Cardiac muscle cell (in vitro differentiated cells and primary cell): ENCODE measurements around the gene DHCR24. TPM values are rescaled to one million over a fixed set of nuclear protein-coding genes. Genes with fewer than 3 reads are reported as not detected.
"Not testable (repeated sequence)": the region's sequence is repeated elsewhere in the genome, so short reads cannot be mapped to it uniquely, and the experiment has no call there.

Source experiments
- DNase-seq, 2 donors: peaks; one replicate each; pipeline versions ENCODE4 v3.0.0 to v3.0.0-alpha.2; 2010 to 2017; ENCODE audit warnings: low read depth in 1 of 2, low spot score in 1 of 2
- H3K27ac ChIP-seq: fragments of 200-600 bp; sonication (generic); 2 replicates; pipeline ENCODE4 v1.5.1; 2016
- H3K27me3 ChIP-seq: fragments of 200-600 bp; sonication (generic); 2 replicates; pipeline ENCODE4 v1.6.0; 2016; ENCODE audit warnings: control low read depth
- H3K36me3 ChIP-seq: fragments of 200-600 bp; sonication (generic); 2 replicates; pipeline ENCODE4 v1.5.1; 2016; ENCODE audit warnings: control low read depth
- H3K4me1 ChIP-seq: fragments of 200-600 bp; sonication (generic); 2 replicates; pipeline ENCODE4 v1.8.1; 2017; ENCODE audit warnings: low read depth, mild to moderate bottlenecking, mixed run types
- H3K4me3 ChIP-seq: fragments of 200-600 bp; sonication (generic); 2 replicates; pipeline ENCODE4 v1.5.1; 2016; ENCODE audit warnings: mild to moderate bottlenecking
- H3K9me3 ChIP-seq: fragments of 200-600 bp; sonication (generic); 2 replicates; pipeline ENCODE4 v1.5.1; 2017; ENCODE audit warnings: low read depth, mild to moderate bottlenecking, control low read depth
- polyA plus RNA-seq: library from polyadenylated mRNA; unstranded; fragments of >200 nt; fragmentation: Nextera tagmentation; extraction: Ambion mirVana; gene quantifications from 2 replicates; pipeline ENCODE4 v1.2.1, GENCODE V29; 2016
- total RNA-seq: library from RNA; depleted of rRNA; stranded (reverse); fragments of >200 nt; gene quantifications from 2 replicates; pipeline ENCODE4 v1.2.3, GENCODE V29; 2016
- TF ChIP-seq, protein P1 (sequence below): IDR thresholded peaks from 2 replicates; pipeline ENCODE4 v1.5.1; 2012; ENCODE audit warnings: low read depth, mild to moderate bottlenecking, low read length

Gene DHCR24, protein sequence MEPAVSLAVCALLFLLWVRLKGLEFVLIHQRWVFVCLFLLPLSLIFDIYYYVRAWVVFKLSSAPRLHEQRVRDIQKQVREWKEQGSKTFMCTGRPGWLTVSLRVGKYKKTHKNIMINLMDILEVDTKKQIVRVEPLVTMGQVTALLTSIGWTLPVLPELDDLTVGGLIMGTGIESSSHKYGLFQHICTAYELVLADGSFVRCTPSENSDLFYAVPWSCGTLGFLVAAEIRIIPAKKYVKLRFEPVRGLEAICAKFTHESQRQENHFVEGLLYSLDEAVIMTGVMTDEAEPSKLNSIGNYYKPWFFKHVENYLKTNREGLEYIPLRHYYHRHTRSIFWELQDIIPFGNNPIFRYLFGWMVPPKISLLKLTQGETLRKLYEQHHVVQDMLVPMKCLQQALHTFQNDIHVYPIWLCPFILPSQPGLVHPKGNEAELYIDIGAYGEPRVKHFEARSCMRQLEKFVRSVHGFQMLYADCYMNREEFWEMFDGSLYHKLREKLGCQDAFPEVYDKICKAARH
- total RNA-seq, result 144 and 317 TPM in 2 replicates
- polyA plus RNA-seq, result 59.8 and 181 TPM in 2 replicates

DNA sequence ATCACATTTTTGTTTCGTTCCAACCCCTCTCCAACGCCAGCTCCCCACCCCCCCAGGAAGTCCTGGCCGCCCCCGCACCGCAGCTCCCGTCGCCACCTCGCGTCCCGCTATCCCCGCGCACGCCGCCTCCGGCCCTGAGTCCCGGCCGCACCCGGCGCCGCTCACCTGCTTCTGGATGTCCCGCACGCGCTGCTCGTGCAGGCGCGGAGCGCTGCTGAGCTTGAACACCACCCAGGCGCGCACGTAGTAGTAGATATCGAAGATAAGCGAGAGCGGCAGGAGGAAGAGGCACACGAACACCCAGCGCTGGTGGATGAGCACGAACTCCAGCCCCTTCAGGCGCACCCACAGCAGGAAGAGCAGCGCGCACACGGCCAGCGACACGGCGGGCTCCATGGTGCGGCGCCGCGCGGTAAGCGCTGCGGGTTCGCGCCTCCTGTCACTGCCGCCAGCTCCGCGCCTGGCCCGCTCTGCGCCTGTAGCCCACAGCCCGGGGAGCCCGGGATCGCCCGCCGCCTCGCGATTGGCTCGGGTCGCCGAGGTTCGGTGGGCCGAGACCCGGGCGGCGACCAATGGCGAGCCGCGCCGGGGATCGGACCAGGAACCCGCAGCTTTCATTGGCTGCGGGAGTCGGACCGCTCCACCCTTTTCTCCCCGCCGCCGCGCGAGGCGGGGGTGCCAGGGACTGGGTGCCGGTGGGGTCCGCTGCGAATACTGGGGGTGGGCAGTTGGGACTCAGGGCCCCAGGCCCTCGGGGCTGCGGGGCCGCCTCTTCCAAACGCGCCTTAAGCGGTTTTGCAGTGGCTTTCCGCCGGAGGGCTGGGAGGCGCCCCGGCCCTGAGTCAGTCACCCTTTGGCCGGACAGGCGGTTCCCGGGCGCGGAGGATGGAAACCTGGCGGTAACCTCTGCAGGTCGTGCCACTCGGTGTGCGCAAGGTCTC lies at the start of gene DHCR24:
TSS of gene DHCR24 (minus strand) at position 472 of the 941 bp plus-strand sequence. CDS start at position 396, 76 bp downstream.
- TF ChIP-seq, protein P1, sequence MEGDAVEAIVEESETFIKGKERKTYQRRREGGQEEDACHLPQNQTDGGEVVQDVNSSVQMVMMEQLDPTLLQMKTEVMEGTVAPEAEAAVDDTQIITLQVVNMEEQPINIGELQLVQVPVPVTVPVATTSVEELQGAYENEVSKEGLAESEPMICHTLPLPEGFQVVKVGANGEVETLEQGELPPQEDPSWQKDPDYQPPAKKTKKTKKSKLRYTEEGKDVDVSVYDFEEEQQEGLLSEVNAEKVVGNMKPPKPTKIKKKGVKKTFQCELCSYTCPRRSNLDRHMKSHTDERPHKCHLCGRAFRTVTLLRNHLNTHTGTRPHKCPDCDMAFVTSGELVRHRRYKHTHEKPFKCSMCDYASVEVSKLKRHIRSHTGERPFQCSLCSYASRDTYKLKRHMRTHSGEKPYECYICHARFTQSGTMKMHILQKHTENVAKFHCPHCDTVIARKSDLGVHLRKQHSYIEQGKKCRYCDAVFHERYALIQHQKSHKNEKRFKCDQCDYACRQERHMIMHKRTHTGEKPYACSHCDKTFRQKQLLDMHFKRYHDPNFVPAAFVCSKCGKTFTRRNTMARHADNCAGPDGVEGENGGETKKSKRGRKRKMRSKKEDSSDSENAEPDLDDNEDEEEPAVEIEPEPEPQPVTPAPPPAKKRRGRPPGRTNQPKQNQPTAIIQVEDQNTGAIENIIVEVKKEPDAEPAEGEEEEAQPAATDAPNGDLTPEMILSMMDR, result no peak
- peak within 1 kb of the TSS; percentile 76 for H3K27ac ChIP-seq
- H3K9me3 ChIP-seq, result no peaks in the 10 kb centered on the region

DNA sequence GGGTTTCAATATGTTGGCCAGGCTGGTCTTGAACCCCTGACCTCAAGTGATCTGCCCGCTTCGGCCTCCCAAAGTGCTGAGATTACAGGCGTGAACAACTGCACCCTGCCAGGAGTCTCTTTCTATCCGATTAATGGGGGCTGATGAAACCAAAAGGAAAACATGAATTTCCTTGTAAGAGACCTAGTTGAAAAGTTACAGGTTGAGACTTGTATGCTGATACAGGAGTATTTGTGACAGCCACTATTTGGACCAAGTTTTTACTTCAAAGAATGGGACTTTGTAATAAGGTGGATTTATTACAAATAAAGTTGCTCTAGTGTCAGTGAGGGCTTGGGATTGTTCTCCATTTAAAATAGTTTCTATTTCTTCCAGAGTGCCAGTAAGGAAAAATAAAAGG lies 49.8 kb upstream of the DHCR24 start:
- no peak for DNase-seq
- Histone ChIP-seq H3K27ac (no peak overlapping the region), H3K27me3 (no peaks in the 10 kb centered on the region)

More for the DNA sequence above, at the start of gene DHCR24:
- peaks cover 10% of the 10 kb centered on the region for H3K36me3 ChIP-seq
- peak; percentile 86 to 93 for DNase-seq
- peak within 1 kb of the TSS; percentile 70 for H3K4me3 ChIP-seq
- H3K27me3 ChIP-seq, result no peaks in the 10 kb centered on the region
- H3K4me1 ChIP-seq, result peaks cover 9% of the 10 kb centered on the region

DNA sequence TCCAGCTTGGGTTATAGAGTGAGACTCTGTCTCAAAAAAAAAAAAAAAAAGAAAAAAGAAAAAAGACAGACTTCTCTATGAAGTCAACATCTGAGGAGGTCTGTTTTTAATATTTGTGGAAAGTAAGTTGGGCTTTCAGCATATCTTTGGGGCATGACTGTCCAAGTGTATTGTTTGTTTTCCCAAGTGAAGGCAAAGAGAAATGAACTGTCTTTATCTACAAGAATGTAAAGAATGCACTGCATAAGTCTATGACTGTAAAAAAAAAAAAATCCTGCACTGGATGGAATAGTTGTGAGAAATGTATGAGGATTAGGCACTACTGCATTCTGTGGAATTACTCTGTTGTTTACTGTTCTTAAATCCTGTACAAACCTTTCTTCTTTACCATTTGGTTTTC lies 47.9 kb upstream of the DHCR24 start:
- Histone ChIP-seq H3K27me3 (no peaks in the 10 kb centered on the region), H3K4me3 (no peak overlapping the region), H3K9me3 (no peaks in the 10 kb centered on the region), H3K36me3 (no peaks in the 10 kb centered on the region), H3K4me1 (peaks cover 5% of the 10 kb centered on the region), H3K27ac (no peak overlapping the region)
- TF ChIP-seq, protein P1, result no peak
- peak in 1 of 2 donors; percentile 92 for DNase-seq

More for the DNA sequence above, 49.8 kb upstream of the DHCR24 start:
- TF ChIP-seq, protein P1, result no peak
- Histone ChIP-seq H3K9me3 (no peaks in the 10 kb centered on the region), H3K4me1 (peaks cover 5% of the 10 kb centered on the region), H3K36me3 (no peaks in the 10 kb centered on the region), H3K4me3 (no peak overlapping the region)

DNA sequence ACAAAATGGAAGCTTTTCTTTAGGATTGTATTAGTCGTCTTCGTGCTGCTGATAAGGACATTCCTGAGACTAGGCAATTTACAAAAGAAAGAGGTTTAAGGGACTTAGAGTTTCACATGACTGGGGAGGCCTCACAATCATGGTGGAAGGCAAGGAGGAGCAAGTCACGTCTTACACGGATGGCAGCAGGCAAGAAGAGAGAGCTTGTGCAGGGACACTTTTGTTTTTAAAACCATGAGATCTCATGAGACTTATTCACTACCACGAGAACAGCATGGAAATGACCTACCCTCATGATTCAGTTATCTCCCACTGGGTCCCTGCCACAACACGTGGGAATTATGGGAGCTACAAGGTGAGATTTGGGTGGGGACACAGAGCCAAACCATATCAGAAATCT lies 47.1 kb upstream of the DHCR24 start:
- not testable (repeated sequence) for H3K27ac ChIP-seq, DNase-seq

DNA sequence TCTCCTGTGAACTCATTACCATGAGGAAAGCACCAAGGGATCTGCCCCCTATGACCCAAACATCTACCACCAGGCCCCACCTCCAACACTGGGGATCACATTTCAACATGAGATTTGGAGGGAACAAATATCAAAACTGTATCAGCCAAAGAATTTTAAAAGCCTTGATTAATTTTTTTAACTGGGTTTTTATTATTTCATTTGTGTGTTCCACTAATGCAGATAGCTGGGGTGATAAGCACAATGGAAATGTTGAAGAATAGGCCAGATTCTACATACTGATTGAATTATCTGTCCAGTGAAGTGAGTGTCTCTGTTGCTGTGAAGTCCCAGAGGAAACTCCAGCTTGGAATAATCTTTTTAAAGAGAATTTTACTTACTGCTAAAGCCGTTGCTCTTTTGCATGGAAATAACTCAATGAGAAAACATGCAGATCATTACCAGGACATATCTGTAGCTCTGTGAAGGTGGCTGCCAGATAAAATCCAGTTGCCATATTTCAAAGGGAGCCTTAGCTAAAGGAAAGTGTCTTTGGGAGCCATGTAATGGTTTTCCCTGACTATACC lies 44.4 kb upstream of the DHCR24 start:
- Histone ChIP-seq H3K36me3 (no peaks in the 10 kb centered on the region), H3K27ac (no peak overlapping the region), H3K4me3 (no peak overlapping the region), H3K4me1 (peaks cover 17% of the 10 kb centered on the region), H3K27me3 (no peaks in the 10 kb centered on the region), H3K9me3 (no peaks in the 10 kb centered on the region)
- DNase-seq, result no peak
- TF ChIP-seq, protein P1, result no peak

More for the DNA sequence above, 47.1 kb upstream of the DHCR24 start:
- H3K9me3 ChIP-seq, H3K4me3 ChIP-seq, H3K36me3 ChIP-seq, H3K4me1 ChIP-seq, H3K27me3 ChIP-seq: not testable (repeated sequence)
